RWPE2 (cell line): ENCODE results near the gene RIIAD1.

Experiments
- ATAC-seq: fragments of 200-7000 bp; cut with Tn5 transposase; 3 replicates; pipeline ENCODE4 v1.9.1; 2021; ENCODE audit warnings: low read depth
- DNase-seq: peaks from one replicate; pipeline ENCODE4 v3.0.0-alpha.2; 2020; ENCODE audit warnings: low spot score
- H3K27ac ChIP-seq: fragments of 450-650 bp; 2 replicates; pipeline ENCODE4 v1.5.1; 2017; ENCODE audit warnings: mild to moderate bottlenecking; ENCODE audit not compliant: poor library complexity, severe bottlenecking
- H3K27me3 ChIP-seq: fragments of 250-450 bp; sonication (Bioruptor Pico); 2 replicates; pipeline ENCODE4 v1.5.1; 2021; ENCODE audit warnings: mild to moderate bottlenecking, moderate library complexity; ENCODE audit not compliant: insufficient read depth, poor library complexity, severe bottlenecking
- H3K36me3 ChIP-seq: fragments of 250-450 bp; sonication (Bioruptor Pico); 2 replicates; pipeline ENCODE4 v1.5.1; 2020; ENCODE audit warnings: low read depth, mild to moderate bottlenecking, moderate library complexity
- H3K4me1 ChIP-seq: fragments of 250-450 bp; sonication (Bioruptor Pico); 2 replicates; pipeline ENCODE4 v1.5.1; 2021; ENCODE audit warnings: mild to moderate bottlenecking, moderate library complexity; ENCODE audit not compliant: insufficient read depth, poor library complexity, severe bottlenecking
- H3K4me3 ChIP-seq: fragments of 250-450 bp; sonication (Bioruptor Pico); 2 replicates; pipeline ENCODE4 v1.5.1; 2021; ENCODE audit warnings: mild to moderate bottlenecking, moderate library complexity; ENCODE audit not compliant: severe bottlenecking
- H3K9me3 ChIP-seq: fragments of 250-450 bp; sonication (Bioruptor Pico); 2 replicates; pipeline ENCODE4 v1.5.1; 2021; ENCODE audit warnings: mild to moderate bottlenecking, moderate library complexity; ENCODE audit not compliant: severe bottlenecking
- TF ChIP-seq, protein P1 (sequence below): fragments of 450-650 bp; IDR thresholded peaks from one replicate; pipeline ENCODE4 v1.5.1; 2017; ENCODE audit warnings: mild to moderate bottlenecking, moderate library complexity; ENCODE audit not compliant: poor library complexity, severe bottlenecking

Gene RIIAD1

DNA sequence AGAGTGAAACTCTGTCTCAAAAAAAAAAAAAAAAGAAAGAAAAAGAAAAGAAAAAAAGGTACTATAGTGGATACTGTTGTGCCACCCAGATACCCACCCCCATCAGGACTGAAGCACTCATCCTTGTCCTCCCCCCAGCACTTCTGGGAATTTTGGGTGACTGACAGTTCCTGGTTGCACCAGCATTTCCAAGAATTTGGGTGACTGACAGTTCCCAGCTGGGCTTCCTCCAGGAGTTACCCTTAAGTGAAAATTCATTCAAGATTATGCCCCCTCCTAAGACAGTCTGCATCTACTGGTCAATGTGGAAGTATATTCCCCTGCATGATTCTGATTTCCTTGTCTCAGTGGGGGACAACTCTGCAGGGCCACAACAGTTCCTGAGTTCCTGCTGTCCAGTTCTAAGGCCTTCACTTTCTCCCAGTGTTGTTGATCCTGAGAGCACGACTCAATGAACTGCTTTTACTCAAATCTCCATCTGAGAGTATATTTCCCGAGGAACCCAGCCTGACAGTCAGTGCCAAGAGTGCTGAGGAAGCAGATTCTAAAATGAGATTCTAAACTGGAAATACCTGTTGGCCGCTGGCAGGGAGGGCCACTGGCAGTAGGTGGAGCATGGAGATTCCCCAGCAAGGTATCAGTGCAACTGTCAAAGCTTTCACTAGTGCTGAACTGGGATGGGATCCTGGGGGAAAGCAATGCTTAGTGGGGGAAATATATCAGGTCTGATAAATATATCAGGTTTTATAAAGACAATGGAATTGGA lies 18.5 kb downstream of the RIIAD1 start:
- H3K4me1 ChIP-seq = no peaks in the 10 kb centered on the region
- H3K27ac ChIP-seq = no peak overlapping the region
- no peaks in the 10 kb centered on the region for H3K36me3 ChIP-seq
- ATAC-seq = peak; percentile 68
- no peaks in the 10 kb centered on the region for H3K27me3 ChIP-seq
- DNase-seq = no peak
- TF ChIP-seq, protein P1, sequence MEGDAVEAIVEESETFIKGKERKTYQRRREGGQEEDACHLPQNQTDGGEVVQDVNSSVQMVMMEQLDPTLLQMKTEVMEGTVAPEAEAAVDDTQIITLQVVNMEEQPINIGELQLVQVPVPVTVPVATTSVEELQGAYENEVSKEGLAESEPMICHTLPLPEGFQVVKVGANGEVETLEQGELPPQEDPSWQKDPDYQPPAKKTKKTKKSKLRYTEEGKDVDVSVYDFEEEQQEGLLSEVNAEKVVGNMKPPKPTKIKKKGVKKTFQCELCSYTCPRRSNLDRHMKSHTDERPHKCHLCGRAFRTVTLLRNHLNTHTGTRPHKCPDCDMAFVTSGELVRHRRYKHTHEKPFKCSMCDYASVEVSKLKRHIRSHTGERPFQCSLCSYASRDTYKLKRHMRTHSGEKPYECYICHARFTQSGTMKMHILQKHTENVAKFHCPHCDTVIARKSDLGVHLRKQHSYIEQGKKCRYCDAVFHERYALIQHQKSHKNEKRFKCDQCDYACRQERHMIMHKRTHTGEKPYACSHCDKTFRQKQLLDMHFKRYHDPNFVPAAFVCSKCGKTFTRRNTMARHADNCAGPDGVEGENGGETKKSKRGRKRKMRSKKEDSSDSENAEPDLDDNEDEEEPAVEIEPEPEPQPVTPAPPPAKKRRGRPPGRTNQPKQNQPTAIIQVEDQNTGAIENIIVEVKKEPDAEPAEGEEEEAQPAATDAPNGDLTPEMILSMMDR = peak; percentile 10
- H3K4me3 ChIP-seq = no peak overlapping the region
- peaks cover 3% of the 10 kb centered on the region for H3K9me3 ChIP-seq

DNA sequence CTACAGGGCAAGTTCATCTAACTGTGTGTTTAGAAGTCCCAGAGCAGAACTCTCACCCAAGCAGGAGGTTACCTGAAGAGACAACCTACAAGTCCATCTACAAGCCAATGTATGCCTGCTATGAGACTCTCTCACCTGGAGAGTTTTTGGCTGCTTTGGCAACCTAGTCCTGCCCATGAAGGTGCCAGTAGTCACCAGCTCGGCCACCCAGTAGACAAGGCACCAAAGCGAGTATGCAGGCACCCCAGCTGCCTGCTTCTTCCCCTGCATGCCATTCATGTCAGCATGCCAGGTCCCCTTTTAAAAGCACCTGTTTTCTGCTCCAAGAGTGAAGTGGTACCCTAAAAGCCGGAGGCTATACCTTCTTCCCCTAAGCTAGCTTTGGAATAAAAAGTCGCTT lies 20.2 kb downstream of the RIIAD1 start:
- Histone ChIP-seq H3K4me3 (no peak overlapping the region), H3K9me3 (peaks cover 3% of the 10 kb centered on the region), H3K4me1 (no peaks in the 10 kb centered on the region), H3K27ac (no peak overlapping the region), H3K36me3 (no peaks in the 10 kb centered on the region), H3K27me3 (no peaks in the 10 kb centered on the region)
- no peak for ATAC-seq
- no peak for DNase-seq
- TF ChIP-seq, protein P1 = no peak

DNA sequence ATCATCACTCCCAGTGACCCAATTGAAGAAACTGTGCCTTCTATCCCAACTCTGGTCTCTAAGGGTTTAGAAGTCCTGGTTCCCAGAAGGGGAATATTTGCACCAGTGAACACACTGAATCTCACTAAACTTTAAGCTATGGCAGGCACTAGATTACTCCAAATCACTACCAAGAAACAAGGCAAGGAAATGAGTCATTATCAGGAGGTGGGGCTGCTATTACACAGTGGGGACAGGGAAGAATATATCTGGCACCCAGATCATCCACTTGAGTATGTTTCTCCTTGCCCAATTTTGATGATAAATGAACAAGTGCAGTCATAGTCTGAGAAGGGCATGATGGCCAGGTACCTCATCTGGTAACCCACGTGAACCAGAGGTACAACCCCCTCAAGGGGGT lies 35.0 kb downstream of the RIIAD1 start:
- TF ChIP-seq, protein P1 = no peak
- no peak for DNase-seq
- Histone ChIP-seq H3K27me3 (no peaks in the 10 kb centered on the region), H3K36me3 (peaks cover 20% of the 10 kb centered on the region), H3K4me1 (peaks cover 8% of the 10 kb centered on the region), H3K27ac (no peak overlapping the region), H3K4me3 (no peak overlapping the region), H3K9me3 (no peaks in the 10 kb centered on the region)
- peak; percentile 76 for ATAC-seq

DNA sequence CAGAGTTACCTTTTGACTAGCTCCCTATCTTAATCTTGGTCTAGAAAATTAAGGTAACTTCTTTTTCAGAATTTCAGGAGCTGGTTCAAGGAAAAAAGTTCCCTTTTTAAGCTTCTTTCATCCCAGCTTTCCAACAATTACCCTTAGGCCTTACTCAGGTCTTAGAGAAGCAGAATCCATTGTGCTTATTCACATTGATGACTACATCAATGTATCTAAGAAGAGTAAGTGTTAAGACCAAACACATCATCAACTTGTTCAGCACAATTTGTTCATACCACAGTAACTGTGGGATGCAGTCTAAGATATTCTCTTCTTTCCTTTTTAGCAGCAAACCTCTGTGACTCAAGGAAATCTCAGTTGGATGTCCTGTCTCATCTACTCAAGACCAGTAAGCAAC lies 37.9 kb downstream of the RIIAD1 start:
- TF ChIP-seq, protein P1 = no peak
- no peaks in the 10 kb centered on the region for H3K9me3 ChIP-seq
- no peak for DNase-seq
- H3K27ac ChIP-seq = no peak overlapping the region
- ATAC-seq = no peak
- H3K4me3 ChIP-seq = no peak overlapping the region
- peaks cover 9% of the 10 kb centered on the region for H3K4me1 ChIP-seq
- peaks cover 33% of the 10 kb centered on the region for H3K36me3 ChIP-seq
- no peaks in the 10 kb centered on the region for H3K27me3 ChIP-seq
